BLaER1 (cell line): Measurements from ENCODE around the gene OR10H3.
"Not testable (repeated sequence)": the region's sequence is repeated elsewhere in the genome, so short reads cannot be mapped to it uniquely, and the experiment has no call there.

ENCODE experiments used
- H3K27ac ChIP-seq: shearing (Covaris generic); formaldehyde crosslinking; 2 replicates; pipeline ENCODE4 v1.8.1; 2022
- H3K27me3 ChIP-seq: shearing (Covaris generic); formaldehyde crosslinking; 2 replicates; pipeline ENCODE4 v1.8.1; 2022
- H3K36me3 ChIP-seq: shearing (Covaris generic); formaldehyde crosslinking; 2 replicates; pipeline ENCODE4 v1.8.1; 2022
- H3K4me1 ChIP-seq: shearing (Covaris generic); formaldehyde crosslinking; 2 replicates; pipeline ENCODE4 v1.8.1; 2022
- H3K4me2 ChIP-seq: shearing (Covaris generic); formaldehyde crosslinking; 2 replicates; pipeline ENCODE4 v1.8.1; 2022
- H3K4me3 ChIP-seq: shearing (Covaris generic); formaldehyde crosslinking; 2 replicates; pipeline ENCODE4 v1.8.1; 2022
- H3K9ac ChIP-seq: shearing (Covaris generic); formaldehyde crosslinking; 2 replicates; pipeline ENCODE4 v1.8.1; 2022
- H3K9me3 ChIP-seq: shearing (Covaris generic); formaldehyde crosslinking; 2 replicates; pipeline ENCODE4 v1.8.1; 2022
- H4K20me1 ChIP-seq: shearing (Covaris generic); formaldehyde crosslinking; 2 replicates; pipeline ENCODE4 v1.8.1; 2022
- Cebpa-rat ChIP-seq: shearing (Covaris generic); IDR thresholded peaks from 2 replicates; pipeline ENCODE4 v1.8.1; 2022

The OR10H3 gene

DNA sequence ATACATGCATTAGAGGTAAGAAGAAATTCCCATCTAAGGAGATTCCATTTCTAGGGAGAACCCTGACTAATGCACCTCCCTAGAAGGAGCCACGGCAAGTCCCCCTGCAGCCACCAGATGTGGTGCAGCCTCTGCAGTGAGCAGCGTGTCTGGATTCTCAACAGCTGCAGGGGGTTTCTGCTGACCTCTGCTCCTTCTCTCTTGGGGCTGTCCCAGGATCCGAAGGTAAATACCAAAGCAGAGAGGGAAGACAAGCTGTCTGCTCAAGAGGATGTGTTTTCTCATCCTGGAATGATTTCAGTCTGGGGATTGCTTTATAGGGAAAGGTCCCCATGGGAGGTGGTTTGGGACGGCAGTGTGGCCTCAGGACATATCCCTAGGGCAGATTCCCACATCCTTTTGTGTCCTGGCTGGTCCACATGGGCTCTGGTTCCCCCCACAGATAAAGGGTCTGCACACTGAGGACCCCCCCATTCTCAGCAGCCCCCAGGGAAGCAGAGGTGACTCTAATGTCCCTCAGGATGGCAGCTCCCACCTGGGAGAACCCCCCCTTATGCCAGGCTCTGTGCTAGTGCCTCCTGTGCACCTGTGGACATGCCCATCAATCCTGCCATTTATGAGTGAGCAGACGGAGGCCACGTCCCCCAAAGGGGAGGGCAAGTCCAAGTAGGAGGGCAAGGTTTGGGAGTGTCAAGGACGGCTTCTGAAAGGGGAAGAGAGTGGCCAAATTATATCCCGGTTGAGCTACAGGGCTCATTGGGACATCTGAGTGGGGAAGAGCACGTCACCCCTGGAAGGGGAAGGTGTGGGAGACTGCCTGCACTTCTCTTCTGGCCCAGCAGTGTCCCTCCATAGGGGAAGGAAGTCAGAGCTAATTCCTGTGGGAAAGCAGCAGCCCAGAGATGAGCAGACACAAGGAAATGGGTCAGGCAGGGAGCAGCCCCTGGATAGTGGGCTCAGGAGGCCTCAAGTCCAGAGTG, 39.5 kb downstream of the OR10H3 start:
- no peak overlapping the region for H3K4me2 ChIP-seq
- TF ChIP-seq Cebpa-rat, result no peak
- H3K4me3 ChIP-seq, result no peak overlapping the region
- H4K20me1 ChIP-seq, result no peaks in the 10 kb centered on the region
- H3K36me3 ChIP-seq, result no peaks in the 10 kb centered on the region
- no peak overlapping the region for H3K9ac ChIP-seq
- no peak overlapping the region for H3K27ac ChIP-seq
- peaks cover 3% of the 10 kb centered on the region for H3K4me1 ChIP-seq
- H3K27me3 ChIP-seq, result no peaks in the 10 kb centered on the region
- H3K9me3 ChIP-seq, result no peaks in the 10 kb centered on the region

DNA sequence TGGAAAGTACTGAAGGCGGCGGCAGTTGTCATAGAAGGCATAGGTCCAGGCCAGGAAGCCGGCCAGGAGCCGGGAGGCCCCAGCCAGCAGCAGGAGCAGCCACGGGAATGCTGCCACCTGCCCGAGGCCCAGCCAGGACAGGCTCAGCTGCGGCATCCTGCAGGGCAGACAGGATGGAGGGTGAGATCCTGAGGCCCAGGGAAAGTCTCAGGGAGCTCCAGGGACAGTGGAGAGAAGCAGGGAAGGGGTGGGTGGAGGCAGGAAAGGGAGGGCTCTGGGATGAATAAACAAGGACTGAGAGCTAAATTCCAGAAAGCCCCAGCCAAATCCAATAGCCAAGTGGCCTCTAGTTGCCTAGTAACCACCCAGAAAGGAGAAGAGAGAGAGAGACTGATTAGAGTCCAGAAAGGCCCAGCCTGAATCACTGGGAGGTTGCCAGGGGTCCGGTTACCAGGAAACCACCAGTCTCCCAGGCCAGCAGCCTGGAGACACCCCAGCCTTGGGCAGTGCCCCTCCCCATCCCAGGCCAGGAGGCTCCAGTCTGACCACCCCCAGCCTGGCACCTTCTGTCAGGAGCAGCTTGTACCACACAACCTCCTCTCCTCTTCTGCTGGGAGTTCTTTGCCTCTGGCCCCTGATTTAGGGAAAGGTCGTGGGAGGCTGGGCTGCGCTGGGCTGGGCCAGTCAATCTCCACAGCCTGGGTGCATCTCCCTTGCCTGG, 42.1 kb downstream of the OR10H3 start:
- H3K36me3 ChIP-seq, result no peaks in the 10 kb centered on the region
- no peak for TF ChIP-seq Cebpa-rat
- H3K4me1 ChIP-seq, result peaks cover 11% of the 10 kb centered on the region
- H3K27ac ChIP-seq, result no peak overlapping the region
- no peaks in the 10 kb centered on the region for H3K27me3 ChIP-seq
- H3K4me3 ChIP-seq, result no peak overlapping the region
- no peaks in the 10 kb centered on the region for H4K20me1 ChIP-seq
- no peak overlapping the region for H3K9ac ChIP-seq
- H3K4me2 ChIP-seq, result no peak overlapping the region
- no peaks in the 10 kb centered on the region for H3K9me3 ChIP-seq

GRCh38 chr19:15780610-15781418, 43.0 kb downstream of the OR10H3 start:
- H3K4me2 ChIP-seq, result no peak overlapping the region
- no peaks in the 10 kb centered on the region for H3K36me3 ChIP-seq
- no peak for TF ChIP-seq Cebpa-rat
- H4K20me1 ChIP-seq, result no peaks in the 10 kb centered on the region
- H3K27me3 ChIP-seq, result no peaks in the 10 kb centered on the region
- peaks cover 11% of the 10 kb centered on the region for H3K4me1 ChIP-seq
- no peak overlapping the region for H3K27ac ChIP-seq
- H3K9ac ChIP-seq, result no peak overlapping the region
- H3K9me3 ChIP-seq, result no peaks in the 10 kb centered on the region
- H3K4me3 ChIP-seq, result no peak overlapping the region

DNA sequence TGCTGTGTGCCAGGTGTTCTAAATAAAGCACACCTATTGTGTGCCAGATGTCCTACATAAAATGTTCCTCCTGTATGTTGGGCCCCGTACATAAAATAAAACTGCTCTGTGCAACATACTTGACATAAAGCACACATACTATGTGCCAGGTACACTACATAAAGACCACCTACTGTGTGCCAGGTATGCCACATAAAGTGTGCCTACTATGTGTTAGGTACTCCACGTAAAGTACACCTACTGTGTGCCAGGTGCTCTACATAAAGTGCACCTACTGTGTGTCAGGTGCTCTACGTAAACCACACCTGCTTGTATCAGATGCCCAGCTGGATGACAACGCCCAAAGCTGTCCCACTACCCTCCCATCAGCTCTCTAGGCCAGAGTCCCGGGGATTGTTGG, 43.9 kb downstream of the OR10H3 start:
- Histone ChIP-seq H3K4me2 (no peak overlapping the region), H3K27ac (no peak overlapping the region), H3K36me3 (no peaks in the 10 kb centered on the region), H3K4me1 (peaks cover 11% of the 10 kb centered on the region), H4K20me1 (no peaks in the 10 kb centered on the region), H3K9ac (no peak overlapping the region), H3K4me3 (no peak overlapping the region), H3K27me3 (no peaks in the 10 kb centered on the region), H3K9me3 (no peaks in the 10 kb centered on the region)
- TF ChIP-seq Cebpa-rat, result no peak

- H3K4me3 ChIP-seq, result no peak overlapping the region
- no peak overlapping the region for H3K9ac ChIP-seq
- peak overlapping the region; percentile 5; the same call in 1 of the 2 replicates for H3K4me2 ChIP-seq
Observed at GRCh38 chr19:15782211-15782610, 44.4 kb downstream of the OR10H3 start.

DNA sequence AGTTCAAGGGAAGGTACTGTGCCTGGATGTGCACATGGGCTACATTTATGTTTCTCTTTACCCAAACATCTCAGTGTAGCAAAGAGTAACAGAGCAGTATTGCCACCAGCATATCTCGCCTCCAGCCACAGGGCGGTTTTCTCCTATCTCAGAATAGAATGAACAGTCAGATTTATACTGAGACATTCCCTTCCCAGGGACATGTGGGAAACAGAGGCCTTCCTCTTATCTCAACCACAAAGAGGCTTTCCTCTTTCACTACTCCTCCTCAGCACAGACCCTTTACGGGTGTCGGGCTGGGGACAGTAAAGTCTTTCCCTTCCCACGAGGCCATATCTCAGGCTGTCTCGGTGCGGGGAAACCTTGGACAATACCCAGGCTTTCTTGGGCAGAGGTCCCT, 45.1 kb downstream of the OR10H3 start:
- Histone ChIP-seq H3K4me1 (peaks cover 11% of the 10 kb centered on the region), H3K4me2 (peak overlapping the region; percentile 5; the same call in 1 of the 2 replicates)
- not testable (repeated sequence) for H3K9ac ChIP-seq, H3K9me3 ChIP-seq, H3K27ac ChIP-seq, H3K36me3 ChIP-seq, H4K20me1 ChIP-seq, H3K27me3 ChIP-seq, H3K4me3 ChIP-seq

More at GRCh38 chr19:15782211-15782610, 44.4 kb downstream of the OR10H3 start:
- Histone ChIP-seq H3K4me1 (peaks cover 11% of the 10 kb centered on the region), H3K36me3 (no peaks in the 10 kb centered on the region), H3K27ac (no peak overlapping the region), H3K27me3 (no peaks in the 10 kb centered on the region), H3K9me3 (no peaks in the 10 kb centered on the region), H4K20me1 (no peaks in the 10 kb centered on the region)
- no peak for TF ChIP-seq Cebpa-rat

- Histone ChIP-seq H3K4me2 (no peak within 1 kb of the TSS), H3K36me3 (no peaks in the 10 kb centered on the region), H4K20me1 (no peaks in the 10 kb centered on the region), H3K4me3 (no peak within 1 kb of the TSS), H3K9me3 (no peaks in the 10 kb centered on the region), H3K27ac (no peak within 1 kb of the TSS), H3K4me1 (peaks cover 4% of the 10 kb centered on the region), H3K9ac (no peak within 1 kb of the TSS), H3K27me3 (no peaks in the 10 kb centered on the region)
- TF ChIP-seq Cebpa-rat, result no peak
Observed at GRCh38 chr19:15787611-15788155, 49.9 kb downstream of the OR10H3 start, which contains the start of gene OR10H5. Gene OR10H5, plus strand, starts transcription at chr19:15787661. Its CDS starts 6,388 bp downstream, at chr19:15794049.

GRCh38 chr19:15788594-15789270, 50.9 kb downstream of the OR10H3 start:
- Histone ChIP-seq H3K27ac (no peak overlapping the region), H3K4me3 (no peak overlapping the region), H3K9me3 (no peaks in the 10 kb centered on the region), H4K20me1 (no peaks in the 10 kb centered on the region), H3K36me3 (no peaks in the 10 kb centered on the region), H3K4me1 (no peaks in the 10 kb centered on the region), H3K27me3 (no peaks in the 10 kb centered on the region), H3K9ac (no peak overlapping the region), H3K4me2 (no peak overlapping the region)
- TF ChIP-seq Cebpa-rat, result no peak

- no peaks in the 10 kb centered on the region for H4K20me1 ChIP-seq
- no peaks in the 10 kb centered on the region for H3K27me3 ChIP-seq
- no peaks in the 10 kb centered on the region for H3K9me3 ChIP-seq
- no peak for TF ChIP-seq Cebpa-rat
- H3K36me3 ChIP-seq, result no peaks in the 10 kb centered on the region
- no peak overlapping the region for H3K27ac ChIP-seq
- no peak overlapping the region for H3K9ac ChIP-seq
- no peak overlapping the region for H3K4me3 ChIP-seq
- no peak overlapping the region for H3K4me2 ChIP-seq
- no peaks in the 10 kb centered on the region for H3K4me1 ChIP-seq
Observed at GRCh38 chr19:15790096-15790495, 52.3 kb downstream of the OR10H3 start.
